HG02885 (cell line): Measurements from ENCODE around the gene CSH2.
"Not testable (repeated sequence)": the region's sequence is repeated elsewhere in the genome, so short reads cannot be mapped to it uniquely, and the experiment has no call there.

Source experiments
- ATAC-seq: cut with Tn5 transposase; IDR thresholded peaks from one replicate; pipeline ENCODE4 v1.9.1; 2021; ENCODE audit warnings: mild to moderate bottlenecking; ENCODE audit not compliant: unreplicated experiment, poor library complexity

CSH2 gene

DNA sequence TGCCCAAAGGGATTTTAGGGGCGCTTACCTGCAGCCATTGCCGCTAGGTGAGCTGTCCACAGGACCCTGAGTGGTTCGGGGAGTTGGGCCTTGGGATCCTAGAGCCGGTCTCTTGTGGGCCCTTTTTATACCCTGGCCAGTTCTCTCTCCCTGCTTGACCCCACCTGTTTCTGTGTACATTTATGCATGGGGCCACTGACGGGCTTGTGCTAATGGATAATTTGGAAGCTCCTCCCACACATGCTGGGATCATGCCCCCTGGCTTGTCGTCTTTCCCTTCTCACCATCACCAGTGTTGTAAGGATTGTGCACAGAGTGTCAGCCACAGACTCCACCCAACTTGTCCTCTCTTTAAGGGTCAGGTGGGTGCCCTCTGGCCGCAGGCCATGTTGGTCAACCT, at the start of gene CSH2:
Gene CSH2 (minus strand): TSS at position 101 of the 400 bp plus-strand sequence. CDS start 63 bp downstream, at position 38.
- ATAC-seq, result not testable (repeated sequence)

DNA sequence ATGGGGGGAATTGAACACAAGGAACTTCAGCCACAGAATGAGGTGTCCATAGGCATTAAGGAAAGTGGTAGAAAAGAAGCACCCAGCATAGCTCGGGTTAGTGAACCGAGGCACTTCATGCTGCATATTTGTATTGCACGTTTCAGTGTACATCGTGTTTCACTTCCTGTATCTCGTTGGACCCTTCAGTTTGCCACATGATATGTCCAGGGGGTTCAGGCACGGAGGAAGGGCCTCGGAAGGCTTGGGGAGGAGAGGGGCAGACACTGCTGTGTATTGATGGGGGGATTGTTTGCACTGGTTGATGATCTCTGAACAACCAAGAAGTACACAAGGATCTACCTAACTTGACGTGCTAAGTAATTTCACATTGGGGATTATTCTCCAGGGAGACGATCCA, 48.9 kb upstream of the CSH2 start:
- ATAC-seq, result not testable (repeated sequence)

DNA sequence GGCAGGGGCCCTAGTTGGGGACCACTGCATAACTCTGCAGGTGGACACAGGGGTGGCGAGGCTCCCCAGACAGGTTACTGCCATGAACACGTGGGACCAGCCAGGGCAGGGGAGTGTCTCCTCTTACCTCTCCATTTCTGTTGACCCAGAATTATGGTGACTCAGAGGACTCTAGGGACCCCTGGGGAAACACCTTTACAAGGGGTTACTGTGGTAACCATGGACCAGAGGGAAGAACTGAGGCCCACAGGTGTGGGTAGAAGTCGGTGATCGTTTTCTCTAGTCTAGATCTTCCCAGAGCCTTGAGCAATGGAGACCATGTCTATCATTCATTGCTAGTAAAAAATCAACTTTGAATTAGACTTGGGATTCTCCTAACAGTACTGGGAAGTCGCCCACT, 47.3 kb upstream of the CSH2 start:
- ATAC-seq, result not testable (repeated sequence)

DNA sequence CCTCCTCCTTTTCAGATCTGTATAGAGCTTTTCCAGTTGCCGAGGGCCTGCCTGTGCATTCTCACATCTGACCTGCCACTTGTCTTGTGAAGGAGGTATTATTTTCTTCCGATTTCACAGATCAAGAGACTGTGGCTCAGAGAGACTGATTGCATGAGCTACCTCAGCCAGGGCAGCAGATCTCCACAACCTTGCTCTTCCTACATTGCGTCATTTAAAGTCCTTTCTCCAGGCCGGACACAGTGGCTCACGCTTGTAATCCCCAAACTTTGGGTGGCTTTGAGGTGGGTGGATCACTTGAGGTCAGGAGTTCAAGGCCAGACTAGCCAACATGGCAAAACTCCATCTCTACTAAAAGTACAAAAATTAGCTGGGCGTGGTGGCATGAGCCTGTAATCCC, 46.6 kb upstream of the CSH2 start:
- not testable (repeated sequence) for ATAC-seq

DNA sequence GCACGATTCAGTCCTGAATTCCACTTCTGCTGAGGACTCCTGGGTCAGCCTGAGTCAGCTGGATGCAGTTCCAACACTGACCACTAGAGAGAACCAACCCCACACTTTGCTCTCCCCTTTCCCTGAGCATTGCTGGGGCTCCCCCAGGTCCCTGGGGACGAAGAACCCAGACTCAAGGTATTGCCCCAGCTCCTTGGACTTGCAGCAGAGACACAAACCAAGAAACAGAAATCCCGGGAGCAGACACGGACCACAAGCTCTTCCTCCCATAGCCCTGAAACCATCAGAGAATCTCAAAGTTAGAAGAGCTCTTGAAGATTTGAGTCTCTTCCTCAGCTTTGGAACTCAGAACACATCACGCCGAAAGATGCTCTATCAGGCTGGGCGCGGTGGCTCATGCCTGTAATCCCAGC, 45.8 kb upstream of the CSH2 start:
- peak; percentile 74 for ATAC-seq

DNA sequence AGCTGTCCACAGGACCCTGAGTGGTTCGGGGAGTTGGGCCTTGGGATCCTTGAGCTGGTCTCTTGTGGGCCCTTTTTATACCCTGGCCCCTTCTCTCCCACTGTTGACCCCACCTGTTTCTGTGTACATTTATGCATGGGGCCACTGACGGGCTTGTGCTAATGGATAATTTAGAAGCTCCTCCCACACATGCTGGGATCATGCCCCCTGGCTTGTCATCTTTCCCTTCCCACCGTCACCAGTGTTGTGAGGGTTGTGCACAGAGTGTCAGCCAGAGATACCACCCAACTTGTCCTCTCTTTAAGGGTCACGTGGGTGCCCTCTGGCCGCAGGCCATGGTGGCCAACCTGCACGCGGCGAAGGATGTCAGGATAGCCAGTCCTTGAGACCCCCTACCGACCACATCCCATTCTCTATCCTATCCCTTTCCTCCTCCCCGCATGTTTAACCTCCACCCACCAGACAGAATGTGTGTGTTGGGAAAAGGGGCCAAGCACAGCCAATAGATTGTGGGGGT, 45.4 kb upstream of the CSH2 start, which contains the start of gene GH1:
Gene GH1 (minus strand): TSS at position 51 of the 517 bp plus-strand sequence. CDS start 63 bp downstream, outside the sequence.
- ATAC-seq, result not testable (repeated sequence)

DNA sequence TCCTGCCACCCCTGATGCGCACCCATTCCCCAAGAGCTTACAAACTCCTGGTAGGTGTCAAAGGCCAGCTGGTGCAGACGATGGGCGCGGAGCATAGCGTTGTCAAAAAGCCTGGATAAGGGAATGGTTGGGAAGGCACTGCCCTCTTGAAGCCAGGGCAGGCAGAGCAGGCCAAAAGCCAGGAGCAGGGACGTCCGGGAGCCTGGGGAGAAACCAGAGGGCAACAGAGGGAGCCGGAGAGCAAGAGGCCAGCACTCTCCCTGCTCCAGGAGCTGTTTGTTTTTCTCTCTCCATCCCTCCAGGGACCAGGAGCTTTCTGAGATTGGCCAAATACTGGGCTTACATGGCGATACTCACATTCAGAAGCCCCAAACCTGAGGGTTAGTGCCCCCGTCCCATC, 44.8 kb upstream of the CSH2 start:
- ATAC-seq, result no peak

DNA sequence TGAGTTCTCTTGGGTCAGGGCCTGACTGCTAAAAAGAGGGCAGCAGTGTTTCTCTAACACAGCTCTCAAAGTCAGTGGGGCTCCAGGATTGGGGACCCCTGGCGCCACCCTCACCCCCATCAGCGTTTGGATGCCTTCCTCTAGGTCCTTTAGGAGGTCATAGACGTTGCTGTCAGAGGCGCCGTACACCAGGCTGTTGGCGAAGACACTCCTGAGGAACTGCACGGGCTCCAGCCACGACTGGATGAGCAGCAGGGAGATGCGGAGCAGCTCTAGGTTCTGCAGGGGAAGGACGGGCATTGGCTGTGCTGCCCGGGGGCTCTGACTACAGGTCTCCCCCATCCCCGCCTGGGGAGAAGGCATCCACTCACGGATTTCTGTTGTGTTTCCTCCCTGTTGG, 44.2 kb upstream of the CSH2 start:
- ATAC-seq, result no peak

DNA sequence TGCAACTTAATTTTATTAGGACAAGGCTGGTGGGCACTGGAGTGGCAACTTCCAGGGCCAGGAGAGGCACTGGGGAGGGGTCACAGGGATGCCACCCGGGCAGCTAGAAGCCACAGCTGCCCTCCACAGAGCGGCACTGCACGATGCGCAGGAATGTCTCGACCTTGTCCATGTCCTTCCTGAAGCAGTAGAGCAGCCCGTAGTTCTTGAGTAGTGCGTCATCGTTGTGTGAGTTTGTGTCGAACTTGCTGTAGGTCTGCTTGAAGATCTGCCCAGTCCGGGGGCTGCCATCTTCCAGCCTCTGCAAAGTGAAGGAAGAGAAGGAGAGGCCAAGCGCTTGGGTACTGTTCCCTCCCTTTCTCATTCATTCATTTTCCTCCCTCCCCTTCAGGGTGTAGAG, 43.7 kb upstream of the CSH2 start:
- ATAC-seq, result not testable (repeated sequence)

DNA sequence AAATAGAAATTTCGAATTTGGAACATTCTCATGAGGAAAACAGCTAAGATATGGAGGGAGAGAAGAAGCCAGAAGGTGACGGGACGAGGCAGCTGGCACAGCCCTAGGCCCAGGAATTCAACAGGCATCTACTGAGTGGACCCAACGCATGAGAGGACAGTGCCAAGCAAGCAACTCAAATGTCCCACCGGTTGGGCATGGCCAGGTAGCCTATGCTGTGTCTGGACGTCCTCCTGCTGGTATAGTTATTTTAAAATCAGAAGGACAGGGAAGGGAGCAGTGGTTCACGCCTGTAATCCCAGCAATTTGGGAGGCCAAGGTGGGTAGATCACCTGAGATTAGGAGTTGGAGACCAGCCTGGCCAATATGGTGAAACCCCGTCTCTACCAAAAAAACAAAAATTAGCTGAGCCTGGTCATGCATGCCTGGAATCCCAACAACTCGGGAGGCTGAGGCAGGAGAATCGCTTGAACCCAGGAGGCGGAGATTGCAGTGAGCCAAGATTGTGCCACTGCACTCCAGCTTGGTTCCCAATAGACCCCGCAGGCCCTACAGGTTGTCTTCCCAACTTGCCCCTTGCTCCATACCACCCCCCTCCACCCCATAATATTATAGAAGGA, 43.2 kb upstream of the CSH2 start:
- no peak for ATAC-seq

DNA sequence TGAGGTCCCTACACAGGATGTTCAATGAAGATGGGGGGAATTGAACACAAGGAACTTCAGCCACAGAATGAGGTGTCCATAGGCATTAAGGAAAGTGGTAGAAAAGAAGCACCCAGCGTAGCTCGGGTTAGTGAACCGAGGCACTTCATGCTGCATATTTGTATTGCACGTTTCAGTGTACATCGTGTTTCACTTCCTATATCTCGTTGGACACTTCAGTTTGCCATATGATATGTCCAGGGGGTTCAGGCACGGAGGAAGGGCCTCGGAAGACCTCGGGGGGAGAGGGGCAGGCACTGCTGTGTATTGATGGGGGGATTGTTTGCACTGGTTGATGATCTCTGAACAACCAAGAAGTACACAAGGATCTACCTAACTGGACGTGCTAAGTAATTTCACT, 42.3 kb upstream of the CSH2 start:
- not testable (repeated sequence) for ATAC-seq

DNA sequence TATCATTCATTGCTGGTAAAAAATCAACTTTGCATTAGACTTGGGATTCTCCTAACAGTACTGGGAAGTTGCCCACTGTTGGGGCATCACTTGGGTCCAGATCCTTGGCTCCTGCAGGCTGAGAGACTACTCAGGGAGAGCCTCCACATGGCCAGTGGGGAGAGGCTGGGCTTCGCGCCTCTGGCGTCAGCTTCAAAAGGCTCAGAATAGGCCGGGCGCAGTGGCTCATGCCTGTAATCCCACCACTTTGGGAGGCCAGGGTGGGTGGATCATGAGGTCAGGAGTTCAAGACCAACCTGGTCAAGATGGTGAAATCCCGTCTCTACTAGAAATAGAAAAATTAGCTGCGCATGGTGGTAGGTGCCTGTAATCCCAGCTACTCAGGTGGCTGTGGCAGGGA, 41.0 kb upstream of the CSH2 start:
- ATAC-seq, result no peak

DNA sequence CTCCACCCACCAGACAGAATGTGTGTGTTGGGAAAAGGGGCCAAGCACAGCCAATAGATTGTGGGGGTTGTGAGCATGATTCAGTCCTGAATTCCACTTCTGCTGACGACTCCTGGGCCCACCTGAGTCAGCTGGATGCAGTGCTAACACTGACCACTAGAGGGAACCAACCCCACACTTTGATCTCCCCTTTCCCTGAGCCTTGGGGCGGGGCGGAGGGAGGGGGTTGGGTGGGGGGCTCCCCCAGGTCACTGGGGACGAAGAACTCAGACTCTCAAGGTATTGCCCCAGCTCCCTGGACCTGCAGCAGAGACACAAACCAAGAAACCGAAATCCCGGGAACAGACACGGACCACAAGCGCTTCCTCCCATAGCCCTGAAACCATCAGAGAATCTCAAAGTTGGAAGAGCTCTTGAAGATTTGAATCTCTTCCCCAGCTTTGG, 38.2 kb upstream of the CSH2 start:
- ATAC-seq, result no peak

DNA sequence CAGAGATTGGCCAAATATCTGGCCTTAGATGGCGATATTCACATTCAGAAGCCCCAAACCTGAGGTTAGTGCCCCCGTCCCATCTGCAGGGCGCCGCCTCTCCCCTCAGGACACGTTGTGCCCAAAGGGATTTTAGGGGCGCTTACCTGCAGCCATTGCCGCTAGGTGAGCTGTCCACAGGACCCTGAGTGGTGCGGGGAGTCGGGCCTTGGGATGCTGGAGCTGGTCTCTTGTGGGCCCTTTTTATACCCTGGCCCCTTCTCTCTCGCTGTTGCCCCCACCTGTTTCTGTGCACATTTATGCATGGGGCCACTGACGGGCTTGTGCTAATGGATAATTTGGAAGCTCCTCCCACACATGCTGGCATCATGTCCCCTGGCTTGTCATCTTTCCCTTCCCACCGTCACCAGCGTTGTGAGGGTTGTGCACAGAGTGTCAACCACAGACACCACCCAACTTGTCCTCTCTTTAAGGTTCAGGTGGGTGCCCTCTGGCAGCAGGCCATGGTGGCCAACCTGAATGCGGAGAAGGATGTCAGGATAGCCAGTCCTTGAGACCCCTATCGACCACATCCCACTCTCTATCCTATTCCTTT, 37.7 kb upstream of the CSH2 start, which contains the start of gene CSHL1:
Gene CSHL1 (minus strand): TSS at position 218 of the 595 bp plus-strand sequence. CDS start 62 bp downstream, at position 156.
- ATAC-seq, result no peak

DNA sequence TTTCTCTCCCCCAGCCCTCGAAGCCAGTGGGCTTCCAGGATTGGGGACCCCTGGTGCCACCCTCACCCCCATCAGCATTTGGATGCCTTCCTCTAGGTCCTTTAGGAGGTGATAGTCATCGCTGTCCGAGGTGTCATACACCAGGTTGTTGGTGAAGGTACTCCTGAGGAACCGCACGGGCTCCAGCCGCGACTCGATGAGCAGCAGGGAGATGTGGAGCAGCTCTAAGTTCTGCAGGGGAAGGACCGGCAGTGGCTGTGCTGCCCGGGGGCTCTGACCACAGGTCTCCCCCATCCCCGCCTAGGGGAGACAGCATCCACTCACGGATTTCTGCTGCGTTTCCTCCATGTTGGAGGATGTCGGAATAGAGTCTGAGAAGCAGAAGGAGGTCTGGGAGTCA, 36.6 kb upstream of the CSH2 start:
- ATAC-seq, result no peak

DNA sequence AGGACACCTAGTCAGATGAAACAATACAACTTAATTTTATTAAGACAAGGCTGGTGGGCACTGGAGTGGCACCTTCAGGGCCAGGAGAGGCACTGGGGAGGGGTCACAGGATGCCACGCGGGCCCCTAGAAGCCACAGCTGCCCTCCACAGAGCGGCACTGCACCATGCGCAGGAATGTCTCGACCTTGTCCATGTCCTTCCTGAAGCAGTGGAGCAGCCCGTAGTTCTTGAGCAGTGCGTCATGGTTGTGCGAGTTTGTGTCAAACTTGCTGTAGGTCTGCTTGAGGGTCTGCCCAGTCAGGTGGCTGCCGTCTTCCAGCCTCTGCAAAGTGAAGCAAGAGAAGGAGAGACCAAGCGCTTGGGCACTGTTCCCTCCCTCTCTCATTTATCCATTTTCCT, 36.1 kb upstream of the CSH2 start:
- not testable (repeated sequence) for ATAC-seq

DNA sequence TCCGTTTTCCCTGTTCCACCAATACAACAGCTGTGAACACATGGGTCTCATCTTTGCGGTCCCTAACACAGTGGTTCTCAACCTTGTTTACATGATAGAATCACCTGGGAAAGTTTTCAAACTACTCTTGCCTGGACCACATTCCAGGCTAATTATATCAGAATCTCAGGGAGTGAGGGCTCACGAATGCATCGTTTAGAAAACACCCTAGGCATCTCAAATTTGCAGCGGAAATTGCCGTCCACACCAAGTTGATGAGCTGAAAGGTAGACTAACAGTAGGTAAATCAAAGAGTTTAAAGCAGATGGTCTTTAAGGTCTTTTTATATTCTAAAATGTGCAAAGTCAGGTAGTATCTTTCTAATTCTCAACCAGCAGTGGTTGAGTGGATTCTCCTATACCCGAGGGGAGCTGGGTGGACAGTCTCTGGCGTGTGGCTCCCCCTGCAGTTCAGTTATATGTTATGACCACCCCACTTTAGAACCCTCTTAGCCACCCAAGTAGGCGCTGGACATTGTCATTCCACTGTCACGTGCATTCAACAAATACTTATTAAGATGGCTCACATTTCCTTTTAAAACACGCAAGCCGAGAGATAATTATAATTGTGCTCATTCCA, 33.8 kb upstream of the CSH2 start:
- ATAC-seq, result not testable (repeated sequence)

DNA sequence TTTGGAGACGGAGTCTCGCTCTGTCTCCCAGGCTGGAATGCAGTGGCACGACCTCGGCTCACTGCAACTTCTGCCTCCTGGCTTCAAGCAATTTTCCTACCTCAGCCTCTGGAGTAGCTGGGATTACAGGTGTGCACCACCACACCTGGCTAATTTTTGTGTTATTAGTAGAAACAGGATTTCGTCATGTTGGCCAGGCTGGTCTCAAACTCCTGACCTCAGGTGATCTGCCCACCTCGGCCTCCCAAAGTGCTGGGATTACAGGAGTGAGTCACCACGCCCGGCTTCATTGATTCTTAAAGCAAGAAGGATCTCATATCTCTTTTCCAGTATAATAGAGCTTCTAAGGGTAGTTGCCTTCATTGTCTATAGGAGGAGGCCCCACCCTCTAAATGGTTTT, 31.3 kb upstream of the CSH2 start:
- not testable (repeated sequence) for ATAC-seq

DNA sequence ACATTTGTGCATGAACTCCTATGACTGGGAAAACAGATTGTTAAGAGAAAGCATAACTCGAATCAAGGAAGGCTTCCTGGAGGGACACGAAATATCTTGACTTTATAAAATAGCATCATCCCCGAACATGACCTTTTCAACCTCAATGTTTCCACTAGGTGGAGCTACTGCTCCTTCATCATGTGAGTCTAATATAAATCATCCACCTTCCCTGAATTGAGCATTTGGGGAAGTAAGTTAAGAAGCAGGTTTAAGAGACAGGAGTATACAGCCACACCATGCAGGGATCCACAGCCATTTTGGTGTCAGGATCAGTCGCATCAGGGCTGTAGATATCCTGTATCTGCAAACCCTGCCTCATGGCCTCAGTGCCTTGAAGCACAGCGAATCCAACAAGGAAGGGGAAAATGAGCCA, 30.3 kb upstream of the CSH2 start:
- not testable (repeated sequence) for ATAC-seq

DNA sequence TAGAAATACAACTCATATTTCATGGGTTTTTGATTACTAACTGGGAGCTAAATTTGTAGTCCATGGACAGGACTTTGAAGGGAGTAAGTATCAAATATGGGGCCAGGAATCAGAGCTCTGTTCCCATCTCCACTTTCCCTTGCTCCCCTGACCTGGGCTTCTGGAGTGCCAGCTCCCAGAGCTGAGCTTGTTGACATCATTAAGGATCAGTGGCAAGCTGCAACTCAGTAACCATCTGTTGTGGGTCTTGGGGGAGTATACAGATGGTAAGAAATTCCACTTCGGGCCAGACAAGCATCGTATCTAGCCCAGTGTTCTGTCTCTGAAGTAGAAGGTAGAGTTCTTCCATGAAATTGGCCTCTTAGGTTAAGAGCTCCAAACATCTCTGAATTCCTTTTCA, 28.5 kb upstream of the CSH2 start:
- not testable (repeated sequence) for ATAC-seq
